K562 (cell line): ENCODE measurements around the gene LRRC10B. TPM values are rescaled to one million over a fixed set of nuclear protein-coding genes. Genes with fewer than 3 reads are reported as not detected.

Experiments used
- ATAC-seq: fragments of 200-7000 bp; cut with Tn5 transposase; 3 replicates; pipeline ENCODE4 v1.9.1; 2020; ENCODE audit warnings: moderate library complexity
- BruUV-seq: library from RNA; stranded (reverse); fragments of 400-500 nt; replicated peaks from 2 replicates; lab custom pipeline; 2021; lab: Mats Ljungman, UMichigan
- CTCF ChIA-PET: fragments of 300-600 bp; formaldehyde crosslinking; extraction: SDS; loops from one replicate; lab custom pipeline; 2021; ENCODE audit warnings: low intra/inter-chr PET ratio; lab: Yijun Ruan, JAX
- POLR2A ChIA-PET: fragments of 300-600, 350-650 bp; sonication (Branson Sonifier 250); formaldehyde crosslinking; extraction: SDS; loops from one replicate; lab custom pipeline; 2021; ENCODE audit warnings: antibody characterized with exemption, inconsistent platforms; lab: Yijun Ruan, JAX
- DNase-seq, 4 experiments: peaks; one replicate each; pipeline versions ENCODE4 v3.0.0 to v3.0.0-alpha.2; 2011 to 2018; ENCODE audit warnings: low spot score in 3 of 4, mixed read lengths in 3 of 4; ENCODE audit errors: extremely low read depth in 1 of 4
- FAIRE-seq: peaks from 2 replicates; lab custom pipeline; 2011; peaks lifted over from hg19 to GRCh38; lab: Jason Lieb, UNC
- H2AFZ ChIP-seq: 2 replicates; pipeline ENCODE4 v1.6.0; 2011; ENCODE audit warnings: low read depth, low read length, control low read depth, inconsistent platforms
- H3K27ac ChIP-seq: fragments of 200-600 bp; 3 replicates; pipeline ENCODE4 v1.8.0; 2011; ENCODE audit warnings: low read depth, mild to moderate bottlenecking, control low read depth, inconsistent platforms, low read length, moderate library complexity, mixed read lengths; ENCODE audit errors: extremely low read depth
- H3K27me3 ChIP-seq, 2 experiments: fragments of 300-600 bp in 1 of 2; 2 replicates in 1 of 2; 3 replicates in 1 of 2; pipeline versions ENCODE4 v1.6.0 to v1.8.0; 2011; ENCODE audit warnings: inconsistent platforms in 2 of 2, low read length in 2 of 2, mild to moderate bottlenecking in 1 of 2, mixed read lengths in 1 of 2, moderate library complexity in 1 of 2; ENCODE audit not compliant: control insufficient read depth in 2 of 2, insufficient read depth in 2 of 2
- H3K36me3 ChIP-seq: fragments of 300-600 bp; 3 replicates; pipeline ENCODE4 v1.8.0; 2011; ENCODE audit warnings: mild to moderate bottlenecking, low read length, inconsistent platforms; ENCODE audit not compliant: control insufficient read depth, insufficient read depth
- H3K4me1 ChIP-seq, 2 experiments: fragments of 200-600 bp in 1 of 2; replicated peaks in 1 of 2; 2 replicates in 1 of 2; 3 replicates in 1 of 2; pipeline versions ENCODE4 v1.5.1 to v1.8.0; 2011; ENCODE audit warnings: inconsistent platforms in 2 of 2, low read length in 2 of 2, mild to moderate bottlenecking in 1 of 2, mixed read lengths in 1 of 2, moderate library complexity in 1 of 2; ENCODE audit not compliant: control insufficient read depth in 2 of 2, insufficient read depth in 2 of 2
- H3K4me2 ChIP-seq: 2 replicates; pipeline ENCODE4 v1.6.1; 2011; ENCODE audit warnings: low read length, control low read depth, inconsistent platforms, mixed read lengths; ENCODE audit not compliant: insufficient read depth
- H3K4me3 ChIP-seq: fragments of 200-600 bp; sonication (generic), shearing (Covaris generic); 2 replicates; pipeline ENCODE4 v1.5.1; 2016; ENCODE audit warnings: control low read depth, inconsistent platforms
- H3K79me2 ChIP-seq: fragments of 200-600 bp; 3 replicates; pipeline ENCODE4 v1.8.0; 2011; ENCODE audit warnings: low read length, inconsistent platforms; ENCODE audit not compliant: control insufficient read depth, insufficient read depth
- H3K9ac ChIP-seq, 2 experiments: 2 replicates each; pipeline versions ENCODE4 v1.6.0 to v1.6.1; 2011; ENCODE audit warnings: low read depth in 2 of 2, low read length in 2 of 2, control low read depth in 1 of 2, inconsistent platforms in 1 of 2, mild to moderate bottlenecking in 1 of 2, mixed read lengths in 1 of 2; ENCODE audit not compliant: insufficient read depth in 1 of 2
- H3K9me1 ChIP-seq: one replicate; pipeline ENCODE4 v1.6.0; 2011; ENCODE audit warnings: inconsistent platforms, mild to moderate bottlenecking, low read length, moderate library complexity; ENCODE audit not compliant: control insufficient read depth, insufficient read depth
- H3K9me3 ChIP-seq: replicated peaks from 2 replicates; pipeline ENCODE4 v1.5.1; 2011; ENCODE audit warnings: low read depth, low read length, inconsistent platforms; ENCODE audit not compliant: control insufficient read depth, insufficient read depth
- H4K20me1 ChIP-seq: replicated peaks from 2 replicates; pipeline ENCODE4 v1.6.1; 2011; ENCODE audit warnings: low read length, inconsistent platforms, mixed read lengths; ENCODE audit not compliant: control insufficient read depth, insufficient read depth
- ELF1 ChIP-seq: fragments of 200-800 bp; sonication (Bioruptor generic); IDR thresholded peaks from 2 replicates; pipeline ENCODE4 v1.6.1; 2016; ENCODE audit warnings: missing genetic modification characterization, missing compliant biosample characterization
- XRCC5 ChIP-seq: fragments of 200-400 bp; formaldehyde crosslinking; IDR thresholded peaks from 2 replicates; pipeline ENCODE4 v1.6.1; 2017; ENCODE audit warnings: low read depth, mild to moderate bottlenecking, low read length
- ZBTB9 ChIP-seq: fragments of 450-650 bp; formaldehyde crosslinking; IDR thresholded peaks from 2 replicates; pipeline ENCODE4 v1.4.0; 2020; ENCODE audit warnings: mild to moderate bottlenecking, moderate library complexity
- WGBS: fragments of 100-300 bp; shearing (Covaris generic); methylation state at CpG from one replicate; pipeline ENCODE4 v1.1.6; 2016; ENCODE audit warnings: low coverage, mixed read lengths; ENCODE audit not compliant: insufficient coverage; ENCODE audit errors: missing lambda C conversion rate; 5-methylcytosine and 5-hydroxymethylcytosine counted together
- in situ Hi-C: fragments of 300-500 bp; cut with MboI; formaldehyde crosslinking; loops from 4 replicates; pipeline ENCODE4 v1.15.0; 2018; ENCODE audit warnings: inconsistent platforms, mixed read lengths
- intact Hi-C: fragments of 100-400 bp; cut with micrococcal nuclease; formaldehyde crosslinking; loops from 2 replicates; pipeline ENCODE4 v1.14.2; 2022
- polyA plus RNA-seq, 8 experiments: library from polyadenylated mRNA; depleted of rRNA in 4 of 8; stranded (reverse) in 5 of 8; unstranded in 3 of 8; fragments of >200 nt; fragmentation: Nextera tagmentation in 2 of 8; fragmentation: Illumina TruSeq in 1 of 8; extraction: Ambion mirVana in 2 of 8; extraction: Trizol in 1 of 8; gene quantifications; 2 replicates each; pipeline versions ENCODE4 v1.2.1 to v1.2.3, GENCODE V29; 2011 to 2014; ENCODE audit warnings: inconsistent platforms in 1 of 8, missing spikeins in 1 of 8
- total RNA-seq, 7 experiments: library from RNA; depleted of rRNA in 6 of 7; stranded (reverse); fragments of >200 nt in 6 of 7; fragmentation: Illumina TruSeq in 2 of 7; extraction: Trizol in 2 of 7; gene quantifications; 2 replicates each; pipeline versions ENCODE4 v1.2.1 to v1.2.3, GENCODE V29; 2011 to 2021; ENCODE audit warnings: low replicate concordance in 1 of 7
- TF ChIP-seq, protein P1 (sequence below): sonication (generic); formaldehyde crosslinking; IDR thresholded peaks from 2 replicates; pipeline ENCODE4 v1.8.0; 2023; ENCODE audit warnings: mild to moderate bottlenecking, missing genetic modification reagents
- TF ChIP-seq, protein P2 (sequence below): fragments of 250-450 bp; sonication (Bioruptor Pico); IDR thresholded peaks from 2 replicates; pipeline ENCODE4 v1.9.0; 2021; ENCODE audit warnings: mild to moderate bottlenecking, inconsistent platforms
- TF ChIP-seq, protein P3 (sequence below): sonication (generic); formaldehyde crosslinking; IDR thresholded peaks from 2 replicates; pipeline ENCODE4 v1.8.0; 2022; ENCODE audit warnings: mild to moderate bottlenecking, missing genetic modification reagents
- TF ChIP-seq, protein P4 (sequence below): sonication (generic); formaldehyde crosslinking; IDR thresholded peaks from 2 replicates; pipeline ENCODE4 v1.8.1; 2022; ENCODE audit warnings: missing genetic modification reagents

LRRC10B gene
- total and polyA plus RNA-seq, 9 of the 15 experiments (the other 6 are each of a cell fraction or from before 2014, with no cell fraction given): 0.11 TPM; not detected in 8

- H3K9ac ChIP-seq: no peak overlapping the region
- H3K4me1 ChIP-seq: peaks cover 19 to 39% of the 10 kb centered on the region in 2 experiments
- DNase-seq (no peak), FAIRE-seq (no peak), ATAC-seq (no peak)
- no peaks in the 10 kb centered on the region; the same call in 1 of the 2 replicates for H4K20me1 ChIP-seq
- 29% methylated on average over 14 of the region's 14 CpGs for WGBS
- CTCF ChIA-PET: no interaction called here
- no peaks in the 10 kb centered on the region for H3K9me3 ChIP-seq
- H3K36me3 ChIP-seq: no peaks in the 10 kb centered on the region
- H2AFZ ChIP-seq: no peak overlapping the region
- H3K79me2 ChIP-seq: no peaks in the 10 kb centered on the region
- POLR2A ChIA-PET: interaction anchor here (0.6 to 0.7 kb wide), 2 partner anchors 49 to 1992 kb away, joined by 3 read pairs; no protein-coding TSS in a partner anchor
- intact Hi-C loops (no loop called here), in situ Hi-C loops (no loop called here)
- peaks cover 2% of the 10 kb centered on the region for H3K9me1 ChIP-seq
- no peak overlapping the region for H3K27ac ChIP-seq
- no peak overlapping the region for H3K4me3 ChIP-seq
- no TSS peak for BruUV-seq
- H3K27me3 ChIP-seq: peaks cover 0 to 18% of the 10 kb centered on the region in 2 experiments; a peak in 3 of 5 replicates
- H3K4me2 ChIP-seq: no peak overlapping the region
- TF ChIP-seq, protein P1, sequence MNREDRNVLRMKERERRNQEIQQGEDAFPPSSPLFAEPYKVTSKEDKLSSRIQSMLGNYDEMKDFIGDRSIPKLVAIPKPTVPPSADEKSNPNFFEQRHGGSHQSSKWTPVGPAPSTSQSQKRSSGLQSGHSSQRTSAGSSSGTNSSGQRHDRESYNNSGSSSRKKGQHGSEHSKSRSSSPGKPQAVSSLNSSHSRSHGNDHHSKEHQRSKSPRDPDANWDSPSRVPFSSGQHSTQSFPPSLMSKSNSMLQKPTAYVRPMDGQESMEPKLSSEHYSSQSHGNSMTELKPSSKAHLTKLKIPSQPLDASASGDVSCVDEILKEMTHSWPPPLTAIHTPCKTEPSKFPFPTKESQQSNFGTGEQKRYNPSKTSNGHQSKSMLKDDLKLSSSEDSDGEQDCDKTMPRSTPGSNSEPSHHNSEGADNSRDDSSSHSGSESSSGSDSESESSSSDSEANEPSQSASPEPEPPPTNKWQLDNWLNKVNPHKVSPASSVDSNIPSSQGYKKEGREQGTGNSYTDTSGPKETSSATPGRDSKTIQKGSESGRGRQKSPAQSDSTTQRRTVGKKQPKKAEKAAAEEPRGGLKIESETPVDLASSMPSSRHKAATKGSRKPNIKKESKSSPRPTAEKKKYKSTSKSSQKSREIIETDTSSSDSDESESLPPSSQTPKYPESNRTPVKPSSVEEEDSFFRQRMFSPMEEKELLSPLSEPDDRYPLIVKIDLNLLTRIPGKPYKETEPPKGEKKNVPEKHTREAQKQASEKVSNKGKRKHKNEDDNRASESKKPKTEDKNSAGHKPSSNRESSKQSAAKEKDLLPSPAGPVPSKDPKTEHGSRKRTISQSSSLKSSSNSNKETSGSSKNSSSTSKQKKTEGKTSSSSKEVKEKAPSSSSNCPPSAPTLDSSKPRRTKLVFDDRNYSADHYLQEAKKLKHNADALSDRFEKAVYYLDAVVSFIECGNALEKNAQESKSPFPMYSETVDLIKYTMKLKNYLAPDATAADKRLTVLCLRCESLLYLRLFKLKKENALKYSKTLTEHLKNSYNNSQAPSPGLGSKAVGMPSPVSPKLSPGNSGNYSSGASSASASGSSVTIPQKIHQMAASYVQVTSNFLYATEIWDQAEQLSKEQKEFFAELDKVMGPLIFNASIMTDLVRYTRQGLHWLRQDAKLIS (CRISPR knock-in tag): no peak
- TF ChIP-seq, protein P2, sequence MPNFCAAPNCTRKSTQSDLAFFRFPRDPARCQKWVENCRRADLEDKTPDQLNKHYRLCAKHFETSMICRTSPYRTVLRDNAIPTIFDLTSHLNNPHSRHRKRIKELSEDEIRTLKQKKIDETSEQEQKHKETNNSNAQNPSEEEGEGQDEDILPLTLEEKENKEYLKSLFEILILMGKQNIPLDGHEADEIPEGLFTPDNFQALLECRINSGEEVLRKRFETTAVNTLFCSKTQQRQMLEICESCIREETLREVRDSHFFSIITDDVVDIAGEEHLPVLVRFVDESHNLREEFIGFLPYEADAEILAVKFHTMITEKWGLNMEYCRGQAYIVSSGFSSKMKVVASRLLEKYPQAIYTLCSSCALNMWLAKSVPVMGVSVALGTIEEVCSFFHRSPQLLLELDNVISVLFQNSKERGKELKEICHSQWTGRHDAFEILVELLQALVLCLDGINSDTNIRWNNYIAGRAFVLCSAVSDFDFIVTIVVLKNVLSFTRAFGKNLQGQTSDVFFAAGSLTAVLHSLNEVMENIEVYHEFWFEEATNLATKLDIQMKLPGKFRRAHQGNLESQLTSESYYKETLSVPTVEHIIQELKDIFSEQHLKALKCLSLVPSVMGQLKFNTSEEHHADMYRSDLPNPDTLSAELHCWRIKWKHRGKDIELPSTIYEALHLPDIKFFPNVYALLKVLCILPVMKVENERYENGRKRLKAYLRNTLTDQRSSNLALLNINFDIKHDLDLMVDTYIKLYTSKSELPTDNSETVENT (CRISPR knock-in tag): no peak
- no peak for TF ChIP-seq XRCC5
- TF ChIP-seq, protein P3, sequence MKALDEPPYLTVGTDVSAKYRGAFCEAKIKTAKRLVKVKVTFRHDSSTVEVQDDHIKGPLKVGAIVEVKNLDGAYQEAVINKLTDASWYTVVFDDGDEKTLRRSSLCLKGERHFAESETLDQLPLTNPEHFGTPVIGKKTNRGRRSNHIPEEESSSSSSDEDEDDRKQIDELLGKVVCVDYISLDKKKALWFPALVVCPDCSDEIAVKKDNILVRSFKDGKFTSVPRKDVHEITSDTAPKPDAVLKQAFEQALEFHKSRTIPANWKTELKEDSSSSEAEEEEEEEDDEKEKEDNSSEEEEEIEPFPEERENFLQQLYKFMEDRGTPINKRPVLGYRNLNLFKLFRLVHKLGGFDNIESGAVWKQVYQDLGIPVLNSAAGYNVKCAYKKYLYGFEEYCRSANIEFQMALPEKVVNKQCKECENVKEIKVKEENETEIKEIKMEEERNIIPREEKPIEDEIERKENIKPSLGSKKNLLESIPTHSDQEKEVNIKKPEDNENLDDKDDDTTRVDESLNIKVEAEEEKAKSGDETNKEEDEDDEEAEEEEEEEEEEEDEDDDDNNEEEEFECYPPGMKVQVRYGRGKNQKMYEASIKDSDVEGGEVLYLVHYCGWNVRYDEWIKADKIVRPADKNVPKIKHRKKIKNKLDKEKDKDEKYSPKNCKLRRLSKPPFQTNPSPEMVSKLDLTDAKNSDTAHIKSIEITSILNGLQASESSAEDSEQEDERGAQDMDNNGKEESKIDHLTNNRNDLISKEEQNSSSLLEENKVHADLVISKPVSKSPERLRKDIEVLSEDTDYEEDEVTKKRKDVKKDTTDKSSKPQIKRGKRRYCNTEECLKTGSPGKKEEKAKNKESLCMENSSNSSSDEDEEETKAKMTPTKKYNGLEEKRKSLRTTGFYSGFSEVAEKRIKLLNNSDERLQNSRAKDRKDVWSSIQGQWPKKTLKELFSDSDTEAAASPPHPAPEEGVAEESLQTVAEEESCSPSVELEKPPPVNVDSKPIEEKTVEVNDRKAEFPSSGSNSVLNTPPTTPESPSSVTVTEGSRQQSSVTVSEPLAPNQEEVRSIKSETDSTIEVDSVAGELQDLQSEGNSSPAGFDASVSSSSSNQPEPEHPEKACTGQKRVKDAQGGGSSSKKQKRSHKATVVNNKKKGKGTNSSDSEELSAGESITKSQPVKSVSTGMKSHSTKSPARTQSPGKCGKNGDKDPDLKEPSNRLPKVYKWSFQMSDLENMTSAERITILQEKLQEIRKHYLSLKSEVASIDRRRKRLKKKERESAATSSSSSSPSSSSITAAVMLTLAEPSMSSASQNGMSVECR (CRISPR knock-in tag): no peak
- TF ChIP-seq, protein P4, sequence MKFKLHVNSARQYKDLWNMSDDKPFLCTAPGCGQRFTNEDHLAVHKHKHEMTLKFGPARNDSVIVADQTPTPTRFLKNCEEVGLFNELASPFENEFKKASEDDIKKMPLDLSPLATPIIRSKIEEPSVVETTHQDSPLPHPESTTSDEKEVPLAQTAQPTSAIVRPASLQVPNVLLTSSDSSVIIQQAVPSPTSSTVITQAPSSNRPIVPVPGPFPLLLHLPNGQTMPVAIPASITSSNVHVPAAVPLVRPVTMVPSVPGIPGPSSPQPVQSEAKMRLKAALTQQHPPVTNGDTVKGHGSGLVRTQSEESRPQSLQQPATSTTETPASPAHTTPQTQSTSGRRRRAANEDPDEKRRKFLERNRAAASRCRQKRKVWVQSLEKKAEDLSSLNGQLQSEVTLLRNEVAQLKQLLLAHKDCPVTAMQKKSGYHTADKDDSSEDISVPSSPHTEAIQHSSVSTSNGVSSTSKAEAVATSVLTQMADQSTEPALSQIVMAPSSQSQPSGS (CRISPR knock-in tag): no peak
- no peak for TF ChIP-seq ELF1 (tag)
- TF ChIP-seq ZBTB9: no peak
Observed at GRCh38 chr11:61539831-61540357, 31.3 kb downstream of the LRRC10B start.
